GM12891 (cell line): Measurements from ENCODE around the gene COPG2.

Experiments
- PAX5 ChIP-seq: IDR thresholded peaks from 2 replicates; pipeline ENCODE4 v1.6.1; 2011; ENCODE audit warnings: low read length, moderate library complexity, mild to moderate bottlenecking; ENCODE audit not compliant: insufficient read depth, severe bottlenecking
- POLR2A ChIP-seq: IDR thresholded peaks from 2 replicates; pipeline ENCODE4 v1.6.1; 2011; ENCODE audit warnings: low read depth, low read length, control low read depth
- POLR2AphosphoS5 ChIP-seq: IDR thresholded peaks from 2 replicates; pipeline ENCODE4 v1.6.1; 2011; ENCODE audit warnings: low read depth, low read length, control low read depth
- SPI1 ChIP-seq: IDR thresholded peaks from 2 replicates; pipeline ENCODE4 v1.6.1; 2011; ENCODE audit warnings: low read depth, low read length, control low read depth
- TAF1 ChIP-seq: IDR thresholded peaks from 2 replicates; pipeline ENCODE4 v1.6.1; 2011; ENCODE audit warnings: low read depth, low read length, control low read depth

GRCh38 chr7:130493275-130493873, 175.2 kb downstream of the COPG2 start:
- TF ChIP-seq POLR2AphosphoS5 (no peak), POLR2A (no peak), SPI1 (no peak), PAX5 (no peak), TAF1 (no peak)
